ENCODE data around the gene CDK8.

Gene CDK8

GRCh38 chr13:26219726-26220125 lies 34.2 kb upstream of the CDK8 start:
- no peak for TF ChIP-seq GLIS3 (CRISPR knock-in tag; IDR thresholded peaks at IDR 0.05)
- no peak for TF ChIP-seq ESRRG (CRISPR knock-in tag; IDR thresholded peaks at IDR 0.05)
- TF ChIP-seq ZNF8 (CRISPR knock-in tag; IDR thresholded peaks at IDR 0.05) = no peak
- TF ChIP-seq PPARA (CRISPR knock-in tag; IDR thresholded peaks at IDR 0.05; ENCODE audit: borderline replicate concordance) = no peak
- no peak for ATAC-seq

- TF ChIP-seq ZFP3 (CRISPR knock-in tag; IDR thresholded peaks at IDR 0.05) (no peak), CREB5 (CRISPR knock-in tag; IDR thresholded peaks at IDR 0.05; ENCODE audit: low read depth) (no peak), GLIS3 (CRISPR knock-in tag; IDR thresholded peaks at IDR 0.05) (no peak), SNAI2 (CRISPR knock-in tag; IDR thresholded peaks at IDR 0.05) (no peak), PATZ1 (CRISPR knock-in tag; IDR thresholded peaks at IDR 0.05; ENCODE audit: borderline replicate concordance) (no peak), TCF4 (CRISPR knock-in tag; IDR thresholded peaks at IDR 0.05; ENCODE audit: borderline replicate concordance) (no peak), ISL1 (CRISPR knock-in tag; IDR thresholded peaks at IDR 0.05) (no peak), ZNF70 (CRISPR knock-in tag; IDR thresholded peaks at IDR 0.05) (no peak), CSDC2 (CRISPR knock-in tag; IDR thresholded peaks at IDR 0.05) (no peak), ZC3H10 (CRISPR knock-in tag; IDR thresholded peaks at IDR 0.05) (no peak), ARNTL (CRISPR knock-in tag; IDR thresholded peaks at IDR 0.05; ENCODE audit: borderline replicate concordance, low read depth) (no peak), ZNF8 (CRISPR knock-in tag; IDR thresholded peaks at IDR 0.05) (no peak), TSHZ2 (CRISPR knock-in tag; IDR thresholded peaks at IDR 0.05) (no peak), TOX (CRISPR knock-in tag; IDR thresholded peaks at IDR 0.05; ENCODE audit: borderline replicate concordance) (no peak), POU6F1 (CRISPR knock-in tag; IDR thresholded peaks at IDR 0.05; ENCODE audit: borderline replicate concordance, low read depth) (no peak), BACH2 (CRISPR knock-in tag; IDR thresholded peaks at IDR 0.05; ENCODE audit: borderline replicate concordance) (no peak), OSR1 (CRISPR knock-in tag; IDR thresholded peaks at IDR 0.05) (no peak), PPARA (CRISPR knock-in tag; IDR thresholded peaks at IDR 0.05; ENCODE audit: borderline replicate concordance) (no peak), ZFP30 (CRISPR knock-in tag; IDR thresholded peaks at IDR 0.05) (no peak)
- ATAC-seq = no peak
These were observed 33.4 kb upstream of the CDK8 start for GRCh38 chr13:26220575-26220974.

GRCh38 chr13:26221399-26221720 lies 32.6 kb upstream of the CDK8 start:
- ATAC-seq = peak; percentile 72

GRCh38 chr13:26221721-26222519 lies 32.0 kb upstream of the CDK8 start, which contains the start of gene RNF6:
TSS of gene RNF6 (minus strand) at chr13:26222314. CDS start at chr13:26219649, 2,665 bp downstream.
- TF ChIP-seq TSHZ2 (CRISPR knock-in tag; IDR thresholded peaks at IDR 0.05) = no peak
- TF ChIP-seq ZFP3 (CRISPR knock-in tag; IDR thresholded peaks at IDR 0.05) = peak; percentile 54; the same call in 1 of the 2 replicates
- TF ChIP-seq TCF4 (CRISPR knock-in tag; IDR thresholded peaks at IDR 0.05; ENCODE audit: borderline replicate concordance) = 0 out of 2 replicates have a peak, but pooled peaks have one; percentile 8
- TF ChIP-seq CSDC2 (CRISPR knock-in tag; IDR thresholded peaks at IDR 0.05) = no peak; the same call in 1 of the 2 replicates
- ATAC-seq = peak; percentile 99

More at GRCh38 chr13:26221399-26221720, 32.6 kb upstream of the CDK8 start:
- TF ChIP-seq ZFP3 (CRISPR knock-in tag; IDR thresholded peaks at IDR 0.05) (no peak), ZNF8 (CRISPR knock-in tag; IDR thresholded peaks at IDR 0.05) (no peak)

Data from SK-N-SH treated with all-trans-retinoic acid at 6 μM for 48 hours (cell line).